Activated naive CD8-positive, alpha-beta T cell (primary cell): Measurements from ENCODE around the gene C12orf57.

ENCODE experiments used
- H3K27ac Mint-ChIP-seq: one replicate; pipeline ENCODE4 v1.8.0; 2021; ENCODE audit warnings: mixed read lengths
- H3K27me3 Mint-ChIP-seq: one replicate; pipeline ENCODE4 v1.8.0; 2021; ENCODE audit warnings: mixed read lengths
- H3K36me3 Mint-ChIP-seq: one replicate; pipeline ENCODE4 v1.8.0; 2021; ENCODE audit warnings: mixed read lengths
- H3K4me1 Mint-ChIP-seq: one replicate; pipeline ENCODE4 v1.8.0; 2021; ENCODE audit warnings: low read depth, mixed read lengths
- H3K4me3 Mint-ChIP-seq: one replicate; pipeline ENCODE4 v1.8.0; 2021; ENCODE audit warnings: mild to moderate bottlenecking, mixed read lengths
- H3K9me3 Mint-ChIP-seq: one replicate; pipeline ENCODE4 v1.8.0; 2021; ENCODE audit warnings: low read depth, mixed read lengths

C12orf57 gene

DNA sequence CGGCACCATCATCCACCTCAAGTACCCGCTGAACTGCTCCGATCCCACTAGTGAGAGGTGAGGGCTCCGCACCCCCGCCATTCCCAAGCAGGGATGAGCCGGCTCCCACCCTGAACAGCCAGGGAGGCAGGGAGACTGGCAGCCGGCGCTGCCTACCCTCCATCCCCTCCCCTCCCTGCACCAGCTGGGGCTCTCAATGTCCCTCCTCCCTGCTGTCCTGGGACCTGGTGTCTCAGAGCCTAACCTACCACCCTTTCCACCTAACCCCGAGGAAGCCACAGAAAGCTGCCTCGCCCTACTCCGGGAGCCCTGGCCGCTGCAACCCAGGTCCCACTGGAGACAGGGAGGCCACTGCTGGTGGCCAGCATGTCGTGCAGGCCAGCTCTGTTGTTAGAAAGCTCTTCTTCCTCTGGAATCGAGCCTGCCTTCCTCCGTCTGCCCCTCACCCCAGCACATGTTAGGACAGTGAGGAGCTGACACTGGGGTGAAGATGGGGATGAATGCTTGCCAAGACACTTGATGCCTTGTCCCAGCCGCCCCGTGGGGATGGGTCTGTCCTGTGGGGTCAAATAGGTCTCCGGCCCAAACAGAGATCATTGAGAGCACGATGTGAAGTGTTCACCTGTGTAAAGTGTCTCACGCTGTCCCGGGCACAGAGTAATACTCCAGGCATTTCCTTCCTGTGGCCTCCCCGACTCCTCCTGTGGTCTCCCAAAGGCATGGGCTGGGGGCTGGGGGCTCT lies 8.5 kb downstream of the C12orf57 start:
- Mint-ChIP-seq H3K4me1 (peaks cover 70% of the 10 kb centered on the region), H3K27ac (peak overlapping the region; percentile 98), H3K27me3 (no peaks in the 10 kb centered on the region), H3K9me3 (no peaks in the 10 kb centered on the region), H3K4me3 (peak overlapping the region; percentile 97), H3K36me3 (peaks cover 19% of the 10 kb centered on the region)

DNA sequence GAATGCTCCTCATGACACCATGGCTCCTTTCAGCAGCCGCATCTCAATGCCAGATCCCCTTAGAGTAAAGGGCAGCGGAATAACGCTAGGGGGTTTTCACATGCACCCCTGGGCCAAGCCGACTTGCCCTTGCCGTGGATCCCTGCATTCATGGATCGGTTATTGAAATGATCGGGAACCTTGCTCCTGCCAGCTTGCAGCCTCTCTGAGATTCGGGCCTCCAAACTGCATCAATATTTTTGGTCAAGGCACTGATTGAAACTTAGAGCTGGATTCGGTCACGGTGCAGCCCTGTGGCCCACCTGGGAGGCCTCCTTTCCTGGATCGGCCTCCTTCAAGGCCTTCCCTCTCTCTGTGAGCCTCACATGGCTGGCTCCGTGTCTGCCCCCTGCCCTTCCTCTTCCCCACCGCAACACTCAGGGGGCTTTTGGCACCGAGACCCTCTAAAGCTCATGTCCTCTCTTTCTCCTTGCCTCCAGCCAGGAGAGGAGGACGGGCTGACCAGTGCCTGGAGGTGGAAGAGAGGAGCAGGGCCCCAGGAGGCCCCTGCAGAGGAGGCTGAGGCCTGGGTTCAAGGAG lies 9.1 kb downstream of the C12orf57 start:
- peaks cover 68% of the 10 kb centered on the region for H3K4me1 Mint-ChIP-seq
- H3K27ac Mint-ChIP-seq = peak overlapping the region; percentile 98
- H3K4me3 Mint-ChIP-seq = peak overlapping the region; percentile 97
- peaks cover 19% of the 10 kb centered on the region for H3K36me3 Mint-ChIP-seq
- H3K9me3 Mint-ChIP-seq = no peaks in the 10 kb centered on the region
- H3K27me3 Mint-ChIP-seq = no peaks in the 10 kb centered on the region

DNA sequence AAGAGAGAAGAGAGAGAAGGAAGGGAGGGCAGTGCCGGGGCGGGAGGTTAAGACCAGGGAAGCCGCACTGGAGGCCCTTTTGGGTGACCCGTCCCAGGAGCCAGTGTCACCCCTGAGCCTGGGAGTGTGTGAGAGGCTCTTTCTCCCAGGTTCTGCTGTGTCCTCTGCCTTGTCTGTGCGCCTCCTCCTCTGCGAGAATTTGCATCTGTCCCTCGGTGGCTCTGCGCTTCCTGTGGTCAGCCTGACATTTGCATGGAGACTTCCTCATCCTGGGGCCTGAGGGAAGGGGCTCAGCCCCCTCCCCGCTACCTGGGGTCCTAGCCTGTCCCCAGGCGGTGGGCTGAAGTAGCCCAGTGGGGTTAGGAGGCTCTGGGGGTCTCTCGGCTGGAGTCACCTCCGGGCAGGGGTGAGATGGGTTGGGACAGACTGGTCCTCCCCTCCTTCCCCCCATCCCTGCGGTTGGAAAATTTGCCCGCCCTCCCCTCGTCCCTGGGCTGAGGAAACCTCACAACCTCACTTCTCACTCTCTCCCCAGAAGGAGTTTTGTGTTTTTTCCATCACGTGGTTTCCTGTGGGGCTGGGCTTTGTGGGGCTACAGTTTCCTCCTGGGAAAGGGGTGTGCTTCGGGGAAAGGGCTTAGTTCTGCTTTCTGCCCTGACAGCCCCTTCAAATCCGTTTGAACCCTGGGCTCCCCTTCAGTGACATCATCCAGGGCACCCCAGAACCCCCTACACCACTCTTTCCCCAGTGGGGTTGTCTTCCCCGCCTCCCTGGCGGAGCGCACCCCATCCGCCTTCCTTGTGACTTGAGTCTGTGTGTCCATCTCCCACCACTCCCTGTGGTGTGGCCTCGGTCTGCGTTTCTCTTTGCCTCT lies 9.9 kb downstream of the C12orf57 start:
- Mint-ChIP-seq H3K27ac (peak overlapping the region; percentile 98), H3K27me3 (no peaks in the 10 kb centered on the region), H3K36me3 (peaks cover 25% of the 10 kb centered on the region), H3K4me3 (peak overlapping the region; percentile 97), H3K4me1 (peaks cover 68% of the 10 kb centered on the region), H3K9me3 (no peaks in the 10 kb centered on the region)

DNA sequence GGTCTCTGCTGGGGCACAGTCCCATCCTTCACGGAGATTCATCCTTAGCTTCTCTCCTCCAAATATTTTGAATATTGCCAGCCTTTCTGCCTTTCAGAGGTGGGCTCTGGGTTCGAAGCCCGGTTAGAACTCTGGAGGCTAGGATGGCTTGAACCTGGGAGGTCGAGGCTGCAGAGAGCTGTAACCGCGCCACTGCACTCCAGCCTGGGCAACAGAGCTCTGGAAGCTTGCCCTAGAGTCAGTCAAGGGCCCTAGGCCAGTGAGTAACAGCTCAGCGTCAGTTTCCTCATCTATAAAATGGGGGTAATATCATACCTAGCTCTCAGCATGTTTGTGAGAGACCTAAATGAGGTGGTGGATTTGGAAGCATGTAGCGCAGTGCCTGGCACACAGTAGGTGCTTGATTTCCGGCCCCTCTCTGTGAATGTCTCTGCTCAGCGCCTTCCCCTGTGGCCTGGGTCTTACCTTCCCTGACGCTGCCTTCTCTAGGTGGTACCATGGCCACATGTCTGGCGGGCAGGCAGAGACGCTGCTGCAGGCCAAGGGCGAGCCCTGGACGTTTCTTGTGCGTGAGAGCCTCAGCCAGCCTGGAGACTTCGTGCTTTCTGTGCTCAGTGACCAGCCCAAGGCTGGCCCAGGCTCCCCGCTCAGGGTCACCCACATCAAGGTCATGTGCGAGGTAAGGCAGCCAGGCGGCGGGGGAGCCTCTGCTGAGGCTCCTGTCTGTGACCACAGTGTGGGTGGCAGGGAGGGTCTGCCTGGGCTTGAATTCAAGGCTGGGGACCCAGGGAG lies 10.7 kb downstream of the C12orf57 start:
- H3K4me3 Mint-ChIP-seq = peak overlapping the region; percentile 97
- peaks cover 68% of the 10 kb centered on the region for H3K4me1 Mint-ChIP-seq
- H3K9me3 Mint-ChIP-seq = no peaks in the 10 kb centered on the region
- H3K27me3 Mint-ChIP-seq = no peaks in the 10 kb centered on the region
- H3K27ac Mint-ChIP-seq = peak overlapping the region; percentile 98
- peaks cover 29% of the 10 kb centered on the region for H3K36me3 Mint-ChIP-seq

DNA sequence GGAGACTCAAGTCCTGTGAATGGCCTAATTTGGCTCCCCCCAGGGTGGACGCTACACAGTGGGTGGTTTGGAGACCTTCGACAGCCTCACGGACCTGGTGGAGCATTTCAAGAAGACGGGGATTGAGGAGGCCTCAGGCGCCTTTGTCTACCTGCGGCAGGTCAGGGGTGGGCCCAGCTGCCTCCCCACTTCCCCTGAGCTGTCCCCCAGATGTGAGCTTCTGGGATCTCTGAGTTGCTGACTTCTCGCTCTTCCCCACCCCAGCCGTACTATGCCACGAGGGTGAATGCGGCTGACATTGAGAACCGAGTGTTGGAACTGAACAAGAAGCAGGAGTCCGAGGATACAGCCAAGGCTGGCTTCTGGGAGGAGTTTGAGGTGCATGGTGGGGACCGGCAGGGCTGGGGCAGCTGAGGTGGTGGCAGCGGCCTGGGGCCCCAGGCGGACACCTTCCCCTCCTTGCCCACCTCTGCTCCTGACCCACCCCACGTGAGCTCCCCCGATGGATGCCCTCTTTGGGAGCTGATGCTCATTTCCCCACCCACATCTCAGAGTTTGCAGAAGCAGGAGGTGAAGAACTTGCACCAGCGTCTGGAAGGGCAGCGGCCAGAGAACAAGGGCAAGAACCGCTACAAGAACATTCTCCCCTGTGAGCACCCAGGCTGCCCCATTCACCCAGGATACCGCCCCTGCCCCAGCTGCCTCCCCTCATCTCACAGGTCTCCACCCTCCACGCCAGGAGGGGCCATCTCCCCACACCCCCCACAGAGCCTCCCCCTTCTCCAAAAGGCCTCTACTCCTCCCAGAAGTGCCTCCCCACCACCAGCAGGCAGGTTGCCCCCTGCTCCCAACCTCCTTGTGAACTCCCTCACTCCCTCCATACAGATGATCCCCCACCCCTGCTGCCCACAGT lies 11.5 kb downstream of the C12orf57 start:
- peak overlapping the region; percentile 98 for H3K27ac Mint-ChIP-seq
- no peaks in the 10 kb centered on the region for H3K27me3 Mint-ChIP-seq
- H3K4me1 Mint-ChIP-seq = peaks cover 69% of the 10 kb centered on the region
- H3K4me3 Mint-ChIP-seq = peak overlapping the region; percentile 97
- H3K9me3 Mint-ChIP-seq = no peaks in the 10 kb centered on the region
- H3K36me3 Mint-ChIP-seq = peaks cover 29% of the 10 kb centered on the region

DNA sequence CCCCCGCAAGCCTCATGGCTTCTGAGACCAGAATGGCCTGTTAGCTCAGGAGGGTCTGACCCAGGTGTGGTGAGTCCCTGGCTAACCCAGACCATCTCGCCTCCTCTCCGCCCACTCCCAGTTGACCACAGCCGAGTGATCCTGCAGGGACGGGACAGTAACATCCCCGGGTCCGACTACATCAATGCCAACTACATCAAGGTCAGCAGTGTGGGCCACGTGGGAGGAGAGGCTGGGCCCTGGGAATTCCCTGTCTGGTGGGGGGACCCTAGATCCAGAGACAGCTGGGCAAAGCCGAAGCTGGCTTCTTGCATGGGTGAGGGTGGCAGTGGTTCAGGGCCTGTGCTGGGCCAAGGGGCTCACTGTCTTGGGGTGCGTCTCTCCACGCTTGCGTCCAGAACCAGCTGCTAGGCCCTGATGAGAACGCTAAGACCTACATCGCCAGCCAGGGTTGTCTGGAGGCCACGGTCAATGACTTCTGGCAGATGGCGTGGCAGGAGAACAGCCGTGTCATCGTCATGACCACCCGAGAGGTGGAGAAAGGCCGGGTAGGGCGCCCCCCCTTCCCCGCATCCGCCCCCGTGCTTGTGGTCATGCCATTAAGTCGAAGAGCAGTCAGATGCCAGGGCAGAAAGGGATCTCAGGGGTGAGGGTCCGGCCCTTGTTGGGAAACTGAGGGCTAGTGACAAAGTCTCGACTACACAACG lies 12.4 kb downstream of the C12orf57 start:
- H3K4me1 Mint-ChIP-seq = peaks cover 70% of the 10 kb centered on the region
- H3K27ac Mint-ChIP-seq = peak overlapping the region; percentile 94
- no peaks in the 10 kb centered on the region for H3K27me3 Mint-ChIP-seq
- H3K4me3 Mint-ChIP-seq = peak overlapping the region; percentile 97
- H3K9me3 Mint-ChIP-seq = no peaks in the 10 kb centered on the region
- peaks cover 32% of the 10 kb centered on the region for H3K36me3 Mint-ChIP-seq

DNA sequence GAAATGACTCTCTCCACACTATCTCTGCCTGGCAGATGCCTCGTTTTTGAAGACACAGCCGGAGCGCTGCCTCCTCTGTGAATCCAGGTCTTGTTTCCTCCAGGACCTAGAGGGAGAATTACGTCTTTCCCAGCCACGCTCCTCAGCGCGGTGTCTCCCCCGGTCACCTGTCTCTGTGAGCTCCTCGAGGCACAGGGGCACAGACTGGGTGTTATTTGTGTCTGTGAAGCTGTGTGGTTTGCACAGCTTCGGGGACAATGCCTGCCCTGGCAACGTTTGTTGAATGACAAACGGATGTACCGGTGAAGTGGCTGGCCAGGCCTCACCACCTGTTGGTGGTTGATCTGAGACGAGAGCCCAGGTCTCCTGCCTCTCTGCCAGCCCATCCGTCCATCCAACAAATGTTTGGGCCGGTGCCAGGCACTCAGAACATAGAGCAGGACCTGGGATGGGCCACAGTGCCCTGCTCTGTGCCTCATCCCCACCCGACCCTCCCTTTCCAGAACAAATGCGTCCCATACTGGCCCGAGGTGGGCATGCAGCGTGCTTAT lies 13.4 kb downstream of the C12orf57 start:
- Mint-ChIP-seq H3K4me1 (peaks cover 81% of the 10 kb centered on the region), H3K36me3 (peaks cover 30% of the 10 kb centered on the region), H3K4me3 (peak overlapping the region; percentile 97), H3K27ac (peak overlapping the region; percentile 94), H3K27me3 (no peaks in the 10 kb centered on the region), H3K9me3 (no peaks in the 10 kb centered on the region)

DNA sequence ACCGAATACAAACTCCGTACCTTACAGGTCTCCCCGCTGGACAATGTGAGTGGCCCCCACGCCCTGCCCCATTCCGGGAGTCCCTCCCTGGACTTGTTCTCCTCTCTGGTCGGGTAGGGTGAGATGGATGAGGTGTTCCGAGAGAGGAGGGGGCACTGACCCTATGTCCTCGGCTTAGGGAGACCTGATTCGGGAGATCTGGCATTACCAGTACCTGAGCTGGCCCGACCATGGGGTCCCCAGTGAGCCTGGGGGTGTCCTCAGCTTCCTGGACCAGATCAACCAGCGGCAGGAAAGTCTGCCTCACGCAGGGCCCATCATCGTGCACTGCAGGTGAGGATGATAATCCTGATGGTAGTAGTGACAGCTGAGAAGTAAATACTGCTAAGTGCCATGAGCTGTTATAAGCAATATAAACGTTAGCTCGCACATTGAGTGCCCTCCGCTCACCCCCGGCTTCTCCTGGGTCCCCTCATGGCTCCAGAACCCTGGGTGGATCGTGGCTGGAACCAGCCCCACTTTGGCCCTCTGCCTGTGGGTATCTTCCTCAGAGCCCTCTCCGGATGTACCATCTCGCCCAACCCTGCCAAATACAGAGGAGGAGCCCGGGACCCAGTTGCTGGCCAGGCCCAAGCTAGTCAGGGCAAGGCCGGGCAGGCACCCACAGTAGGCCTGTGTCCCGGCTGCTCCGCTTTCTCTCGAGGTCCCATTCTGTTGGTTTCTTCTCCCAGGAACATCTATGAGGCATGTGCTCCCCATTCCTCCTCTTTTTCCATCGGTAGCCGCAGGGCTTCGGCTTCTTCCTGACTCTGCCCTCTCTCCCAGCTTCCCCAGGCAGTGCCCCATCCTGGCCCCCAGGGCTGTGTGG lies 14.2 kb downstream of the C12orf57 start:
- Mint-ChIP-seq H3K4me1 (peaks cover 84% of the 10 kb centered on the region), H3K4me3 (peak overlapping the region; percentile 97), H3K9me3 (no peaks in the 10 kb centered on the region), H3K27me3 (no peaks in the 10 kb centered on the region), H3K27ac (peak overlapping the region; percentile 99), H3K36me3 (peaks cover 23% of the 10 kb centered on the region)

DNA sequence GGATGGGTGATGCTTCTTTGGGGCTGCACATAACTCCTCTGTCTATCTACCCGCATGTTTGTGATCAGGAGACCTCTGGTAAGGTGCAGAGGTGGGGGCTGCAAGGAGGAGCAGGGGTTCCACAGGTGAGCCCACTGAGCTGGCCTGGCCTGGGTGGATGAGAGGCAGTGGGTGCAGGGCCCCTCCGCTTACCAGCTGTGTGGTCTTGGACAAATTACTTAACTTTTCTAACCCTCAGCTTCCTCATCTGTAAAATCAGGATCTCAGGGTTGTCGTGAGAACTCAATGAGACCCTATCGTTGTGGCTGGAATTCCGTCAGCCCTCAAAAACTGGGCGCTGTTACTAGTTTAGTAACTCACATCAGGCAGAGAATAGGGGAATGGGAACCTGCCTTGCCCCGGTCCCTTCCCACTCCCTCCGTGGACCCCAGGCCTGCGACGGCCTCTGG lies 14.8 kb downstream of the C12orf57 start:
- H3K27me3 Mint-ChIP-seq = no peaks in the 10 kb centered on the region
- no peaks in the 10 kb centered on the region for H3K9me3 Mint-ChIP-seq
- H3K4me1 Mint-ChIP-seq = peaks cover 84% of the 10 kb centered on the region
- H3K36me3 Mint-ChIP-seq = peaks cover 20% of the 10 kb centered on the region
- peak overlapping the region; percentile 99 for H3K27ac Mint-ChIP-seq
- peak overlapping the region; percentile 97 for H3K4me3 Mint-ChIP-seq

DNA sequence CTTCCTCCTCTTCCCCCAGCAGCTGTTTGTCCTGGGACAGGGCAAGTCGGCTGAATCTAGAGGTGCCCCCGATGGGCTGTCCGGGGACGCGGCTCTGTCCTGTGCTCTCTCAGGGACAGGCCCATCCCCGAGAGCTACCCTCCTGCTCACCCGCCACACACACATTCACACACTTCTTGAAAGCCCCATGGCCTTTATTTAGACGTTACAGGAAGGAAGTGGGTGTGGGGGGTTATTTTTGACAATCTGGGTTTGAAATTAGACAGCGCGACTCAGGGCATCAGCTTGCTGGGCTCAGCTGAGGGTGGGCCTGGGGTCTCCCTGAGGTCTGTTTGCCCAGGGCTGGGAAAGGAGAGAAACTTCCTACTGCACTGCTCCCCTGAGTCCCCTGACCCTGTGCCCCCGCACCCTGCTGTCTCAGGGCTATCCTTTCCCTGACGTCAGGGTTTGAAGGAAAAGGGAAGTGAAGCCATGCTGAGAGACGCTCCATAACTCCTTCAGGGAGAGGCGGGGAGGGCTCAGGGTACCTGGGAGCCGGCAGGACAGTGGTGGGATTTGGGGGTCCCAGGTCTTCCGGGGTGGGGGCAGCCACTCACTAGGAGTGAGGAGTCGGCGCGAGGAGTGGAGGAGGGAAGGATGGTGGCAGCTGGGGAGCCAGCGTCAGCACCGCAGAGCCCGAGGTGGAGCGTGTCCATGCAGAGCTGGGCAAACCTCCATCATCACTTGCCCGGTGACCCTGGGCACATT lies 15.4 kb downstream of the C12orf57 start:
- H3K27ac Mint-ChIP-seq = peak overlapping the region; percentile 99
- H3K9me3 Mint-ChIP-seq = no peaks in the 10 kb centered on the region
- H3K27me3 Mint-ChIP-seq = no peaks in the 10 kb centered on the region
- H3K4me1 Mint-ChIP-seq = peaks cover 84% of the 10 kb centered on the region
- peak overlapping the region; percentile 97 for H3K4me3 Mint-ChIP-seq
- peaks cover 20% of the 10 kb centered on the region for H3K36me3 Mint-ChIP-seq

DNA sequence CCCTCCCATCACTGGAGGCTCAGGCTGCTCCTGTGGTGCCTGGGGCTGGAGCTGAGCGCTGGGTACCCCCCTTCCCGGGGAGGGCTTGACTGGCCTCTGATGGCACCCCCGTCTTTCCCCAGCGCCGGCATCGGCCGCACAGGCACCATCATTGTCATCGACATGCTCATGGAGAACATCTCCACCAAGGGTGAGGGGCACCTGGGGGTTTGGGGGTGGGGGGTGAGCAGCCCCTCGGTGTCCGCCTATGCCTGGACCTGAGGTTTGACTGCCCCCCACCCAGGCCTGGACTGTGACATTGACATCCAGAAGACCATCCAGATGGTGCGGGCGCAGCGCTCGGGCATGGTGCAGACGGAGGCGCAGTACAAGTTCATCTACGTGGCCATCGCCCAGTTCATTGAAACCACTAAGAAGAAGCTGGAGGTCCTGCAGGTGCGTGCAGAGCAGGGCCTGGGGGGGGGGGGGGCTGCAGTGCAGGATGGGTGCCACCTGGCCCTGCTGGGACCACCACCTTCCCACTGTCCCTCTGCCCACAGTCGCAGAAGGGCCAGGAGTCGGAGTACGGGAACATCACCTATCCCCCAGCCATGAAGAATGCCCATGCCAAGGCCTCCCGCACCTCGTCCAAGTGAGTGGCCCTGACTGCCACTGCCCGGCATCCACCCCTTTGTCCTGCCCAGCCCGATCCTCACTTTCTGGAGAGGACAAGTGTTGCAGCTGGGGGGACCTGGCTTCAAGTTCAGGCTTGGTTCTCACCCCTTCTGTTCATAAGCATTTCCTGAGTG lies 16.2 kb downstream of the C12orf57 start:
- H3K9me3 Mint-ChIP-seq = no peaks in the 10 kb centered on the region
- H3K27ac Mint-ChIP-seq = peak overlapping the region; percentile 99
- H3K36me3 Mint-ChIP-seq = peaks cover 18% of the 10 kb centered on the region
- peak overlapping the region; percentile 87 for H3K4me3 Mint-ChIP-seq
- no peaks in the 10 kb centered on the region for H3K27me3 Mint-ChIP-seq
- H3K4me1 Mint-ChIP-seq = peaks cover 83% of the 10 kb centered on the region
